Activated B cell treated with CpG ODN at 0.5 μM for 24 hours (primary cell): ENCODE data around the gene PNPLA3. TPM values are rescaled to one million over a fixed set of nuclear protein-coding genes. Genes with fewer than 3 reads are reported as not detected.

Experiments
- ATAC-seq: fragments of 200-7000 bp; cut with Tn5 transposase; one replicate; pipeline ENCODE4 v1.10.0; 2021; ENCODE audit warnings: low read depth, mild to moderate bottlenecking, moderate library complexity
- CTCF ChIA-PET: fragments of 350-600 bp; sonication (Branson Sonifier 250); formaldehyde crosslinking; loops from one replicate; lab custom pipeline; 2021; ENCODE audit warnings: antibody characterized with exemption; lab: Charles Lee
- POLR2A ChIA-PET: fragments of 350-600 bp; sonication (Branson Sonifier 250); formaldehyde crosslinking; loops from one replicate; lab custom pipeline; 2021; ENCODE audit warnings: antibody characterized with exemption; lab: Charles Lee
- DNase-seq: peaks from one replicate; pipeline ENCODE4 v3.0.0; 2022
- H3K27ac Mint-ChIP-seq: one replicate; pipeline ENCODE4 v1.8.0; 2020; ENCODE audit warnings: mixed read lengths
- H3K27me3 Mint-ChIP-seq: one replicate; pipeline ENCODE4 v1.8.0; 2021; ENCODE audit warnings: mixed read lengths
- H3K36me3 Mint-ChIP-seq: one replicate; pipeline ENCODE4 v1.8.0; 2021; ENCODE audit warnings: low read depth, mixed read lengths
- H3K4me1 Mint-ChIP-seq: one replicate; pipeline ENCODE4 v1.8.0; 2021; ENCODE audit warnings: mixed read lengths
- H3K4me3 Mint-ChIP-seq: one replicate; pipeline ENCODE4 v1.8.0; 2020; ENCODE audit warnings: mild to moderate bottlenecking, mixed read lengths
- H3K9me3 Mint-ChIP-seq: one replicate; pipeline ENCODE4 v1.8.0; 2020; ENCODE audit warnings: mixed read lengths
- CTCF ChIP-seq: fragments of 200-600 bp; IDR thresholded peaks from one replicate; pipeline ENCODE4 v1.8.0; 2022; ENCODE audit warnings: antibody characterized with exemption, mild to moderate bottlenecking
- intact Hi-C: fragments of 100-400 bp; cut with micrococcal nuclease; formaldehyde crosslinking; loops from one replicate; pipeline ENCODE4 v1.15.1; 2024
- total RNA-seq: library from RNA; stranded (reverse); gene quantifications from 2 replicates; pipeline ENCODE4 v1.2.3, GENCODE V29; 2022

Gene PNPLA3
- total RNA-seq, 1 donor from 2014 or later: 0.33 TPM

GRCh38 chr22:43971112-43971511 is 47.5 kb downstream of the PNPLA3 start:
- H3K4me1 Mint-ChIP-seq: no peaks in the 10 kb centered on the region
- intact Hi-C loops: no loop called here
- DNase-seq: no peak
- no peak for ATAC-seq
- CTCF ChIA-PET: no interaction called here
- no peak overlapping the region for H3K27ac Mint-ChIP-seq
- peaks cover 93% of the 10 kb centered on the region for H3K36me3 Mint-ChIP-seq
- no peak for TF ChIP-seq CTCF
- no peaks in the 10 kb centered on the region for H3K27me3 Mint-ChIP-seq
- no peak overlapping the region for H3K4me3 Mint-ChIP-seq
- no peaks in the 10 kb centered on the region for H3K9me3 Mint-ChIP-seq
- POLR2A ChIA-PET: no interaction called here

GRCh38 chr22:43972931-43973462 is 49.4 kb downstream of the PNPLA3 start:
- H3K4me1 Mint-ChIP-seq: no peaks in the 10 kb centered on the region
- no peaks in the 10 kb centered on the region for H3K9me3 Mint-ChIP-seq
- ChIA-PET CTCF (no interaction called here), POLR2A (no interaction called here)
- H3K4me3 Mint-ChIP-seq: no peak overlapping the region
- peaks cover 95% of the 10 kb centered on the region for H3K36me3 Mint-ChIP-seq
- H3K27me3 Mint-ChIP-seq: no peaks in the 10 kb centered on the region
- ATAC-seq: no peak
- no peak for TF ChIP-seq CTCF
- no peak for DNase-seq
- H3K27ac Mint-ChIP-seq: no peak overlapping the region
- intact Hi-C loops: no loop called here

GRCh38 chr22:43974028-43974545 is 50.5 kb downstream of the PNPLA3 start:
- Mint-ChIP-seq H3K4me3 (no peak overlapping the region), H3K36me3 (peaks cover 96% of the 10 kb centered on the region), H3K4me1 (no peaks in the 10 kb centered on the region), H3K27me3 (no peaks in the 10 kb centered on the region), H3K27ac (no peak overlapping the region), H3K9me3 (no peaks in the 10 kb centered on the region)
- ATAC-seq: no peak
- no peak for TF ChIP-seq CTCF
- CTCF ChIA-PET: no interaction called here
- intact Hi-C loops: no loop called here
- DNase-seq: no peak
- POLR2A ChIA-PET: no interaction called here

GRCh38 chr22:43975041-43975440 is 51.4 kb downstream of the PNPLA3 start:
- Mint-ChIP-seq H3K36me3 (peaks cover 96% of the 10 kb centered on the region), H3K27ac (no peak overlapping the region), H3K9me3 (no peaks in the 10 kb centered on the region), H3K4me1 (no peaks in the 10 kb centered on the region), H3K27me3 (no peaks in the 10 kb centered on the region), H3K4me3 (no peak overlapping the region)
- no peak for DNase-seq
- ChIA-PET POLR2A (no interaction called here), CTCF (no interaction called here)
- ATAC-seq: no peak
- TF ChIP-seq CTCF: no peak
- intact Hi-C loops: no loop called here

GRCh38 chr22:43976861-43977795 is 53.5 kb downstream of the PNPLA3 start:
- POLR2A ChIA-PET: no interaction called here
- TF ChIP-seq CTCF: no peak
- Mint-ChIP-seq H3K27me3 (no peaks in the 10 kb centered on the region), H3K27ac (no peak overlapping the region), H3K4me3 (no peak overlapping the region), H3K9me3 (no peaks in the 10 kb centered on the region), H3K36me3 (peaks cover 95% of the 10 kb centered on the region), H3K4me1 (no peaks in the 10 kb centered on the region)
- intact Hi-C loops: no loop called here
- CTCF ChIA-PET: interaction anchor here (1.5 kb wide), 1 partner anchor 16 kb away, joined by 6 read pairs; no protein-coding TSS in a partner anchor
- ATAC-seq (no peak), DNase-seq (no peak)
